Liver (tissue), 9 donors: Measurements from ENCODE around the gene UCK2. TPM values are rescaled to one million over a fixed set of nuclear protein-coding genes. Genes with fewer than 3 reads are reported as not detected.

ENCODE experiments used
- DNase-seq: peaks from one replicate; pipeline ENCODE4 v3.0.0-alpha.2; 2017; ENCODE audit warnings: low spot score
- H3K27ac ChIP-seq, 2 donors: one replicate each; pipeline ENCODE4 v1.7.0; 2013; ENCODE audit warnings: inconsistent platforms in 2 of 2, low read length in 2 of 2, control low read depth in 1 of 2, low read depth in 1 of 2, mild to moderate bottlenecking in 1 of 2
- H3K27me3 ChIP-seq, 4 donors: one replicate each; pipeline versions ENCODE4 v1.6.1 to v1.7.0; 2013; ENCODE audit warnings: low read length in 3 of 4, inconsistent platforms in 1 of 4, mild to moderate bottlenecking in 1 of 4, moderate library complexity in 1 of 4; ENCODE audit not compliant: control insufficient read depth in 4 of 4, insufficient read depth in 4 of 4
- H3K36me3 ChIP-seq, 4 donors: one replicate each; pipeline versions ENCODE4 v1.6.1 to v1.7.0; 2013; ENCODE audit warnings: low read length in 3 of 4, mild to moderate bottlenecking in 3 of 4, low read depth in 1 of 4, moderate library complexity in 1 of 4; ENCODE audit not compliant: control insufficient read depth in 4 of 4, insufficient read depth in 3 of 4
- H3K4me1 ChIP-seq, 4 donors: one replicate each; pipeline versions ENCODE4 v1.6.1 to v1.7.0; 2013; ENCODE audit warnings: low read length in 3 of 4, mild to moderate bottlenecking in 3 of 4, moderate library complexity in 1 of 4; ENCODE audit not compliant: control insufficient read depth in 4 of 4, insufficient read depth in 4 of 4
- H3K4me3 ChIP-seq, 3 donors: one replicate each; pipeline versions ENCODE4 v1.6.1 to v1.7.0; 2013; ENCODE audit warnings: low read length in 3 of 3, control low read depth in 1 of 3, low read depth in 1 of 3, mild to moderate bottlenecking in 1 of 3
- H3K9ac ChIP-seq, 2 donors: one replicate each; pipeline ENCODE4 v1.7.0; 2013; ENCODE audit warnings: low read length in 2 of 2, mild to moderate bottlenecking in 2 of 2, moderate library complexity in 2 of 2, control low read depth in 1 of 2, low read depth in 1 of 2
- H3K9me3 ChIP-seq, 4 donors: one replicate each; pipeline versions ENCODE4 v1.6.1 to v1.7.0; 2013; ENCODE audit warnings: low read length in 3 of 4; ENCODE audit not compliant: control insufficient read depth in 4 of 4
- ATF3 ChIP-seq: IDR thresholded peaks from 2 replicates; pipeline ENCODE4 v1.6.1; 2016; ENCODE audit warnings: antibody characterized with exemption
- CTCF ChIP-seq: fragments of 150-350 bp; IDR thresholded peaks from 2 replicates; pipeline ENCODE4 v1.5.1; 2017; ENCODE audit warnings: improper control_type of control experiment, low read depth, low read length; ENCODE audit not compliant: missing input control
- EGR1 ChIP-seq, 2 donors: IDR thresholded peaks; 2 replicates each; pipeline ENCODE4 v1.6.1; 2016 to 2018; ENCODE audit warnings: antibody characterized with exemption in 2 of 2, low read depth in 2 of 2
- FOXA1 ChIP-seq: IDR thresholded peaks from 2 replicates; pipeline ENCODE4 v1.6.1; 2016; ENCODE audit warnings: antibody characterized with exemption
- FOXA2 ChIP-seq: IDR thresholded peaks from 2 replicates; pipeline ENCODE4 v1.6.1; 2016; ENCODE audit warnings: antibody characterized with exemption
- GABPA ChIP-seq, 2 donors: IDR thresholded peaks in 1 of 2; conservative IDR thresholded peaks in 1 of 2; 2 replicates each; pipeline ENCODE4 v1.6.1; 2016; ENCODE audit warnings: antibody characterized with exemption in 2 of 2, mild to moderate bottlenecking in 1 of 2, moderate library complexity in 1 of 2
- HNF4A ChIP-seq, 2 donors: conservative IDR thresholded peaks; 2 replicates each; pipeline ENCODE4 v1.6.1; 2016; ENCODE audit warnings: antibody characterized with exemption in 2 of 2, mild to moderate bottlenecking in 2 of 2
- HNF4G ChIP-seq: IDR thresholded peaks from 2 replicates; pipeline ENCODE4 v1.6.1; 2016; ENCODE audit warnings: antibody characterized with exemption
- JUND ChIP-seq, 2 donors: IDR thresholded peaks; 2 replicates each; pipeline ENCODE4 v1.6.1; 2016; ENCODE audit warnings: antibody characterized with exemption in 2 of 2
- NR2F2 ChIP-seq: IDR thresholded peaks from 2 replicates; pipeline ENCODE4 v1.6.1; 2016; ENCODE audit warnings: antibody characterized with exemption
- RAD21 ChIP-seq, 2 donors: IDR thresholded peaks; 2 replicates each; pipeline ENCODE4 v1.6.1; 2016; ENCODE audit warnings: antibody characterized with exemption in 2 of 2, mild to moderate bottlenecking in 2 of 2
- RXRA ChIP-seq, 2 donors: IDR thresholded peaks; 2 replicates each; pipeline ENCODE4 v1.6.1; 2017 to 2018; ENCODE audit warnings: antibody characterized with exemption in 2 of 2, mild to moderate bottlenecking in 1 of 2
- SP1 ChIP-seq: IDR thresholded peaks from 2 replicates; pipeline ENCODE4 v1.6.1; 2018; ENCODE audit warnings: antibody characterized with exemption, mild to moderate bottlenecking
- TAF1 ChIP-seq: conservative IDR thresholded peaks from 2 replicates; pipeline ENCODE4 v1.6.1; 2016; ENCODE audit warnings: antibody characterized with exemption, mild to moderate bottlenecking
- YY1 ChIP-seq: IDR thresholded peaks from 2 replicates; pipeline ENCODE4 v1.6.1; 2016; ENCODE audit warnings: antibody characterized with exemption, mild to moderate bottlenecking
- ZBTB33 ChIP-seq: IDR thresholded peaks from 2 replicates; pipeline ENCODE4 v1.6.1; 2016; ENCODE audit warnings: antibody characterized with exemption
- WGBS: extraction: QIAGEN DNeasy Blood & Tissue Kit; methylation state at CpG from one replicate; pipeline ENCODE4 v1.1.7; 2013; 5-methylcytosine and 5-hydroxymethylcytosine counted together
- polyA plus RNA-seq, 2 donors: library from polyadenylated mRNA; stranded (reverse) in 1 of 2; unstranded in 1 of 2; fragments of 200-250 nt in 1 of 2; fragments of >200 nt in 1 of 2; fragmentation: Nextera tagmentation in 1 of 2; extraction: Ambion mirVana in 1 of 2; gene quantifications; one replicate each; pipeline versions ENCODE4 v1.2.1 to v1.2.3, GENCODE V29; 2013 to 2015
- total RNA-seq, 2 donors: library from RNA; depleted of rRNA; stranded (reverse); fragments of >200 nt; gene quantifications; one replicate each; pipeline ENCODE4 v1.2.3, GENCODE V29; 2014
- TF ChIP-seq, protein P1 (sequence below): IDR thresholded peaks from 2 replicates; pipeline ENCODE4 v1.6.1; 2016; ENCODE audit warnings: antibody characterized with exemption
- donor health status: healthy.
- donor health status: healthy.
- donor health status: healthy.
- donor health status: healthy.
- donor health status: healthy.

UCK2 gene
- total and polyA plus RNA-seq, 4 donors = 8.9 to 25.5 (median 17.3) TPM

- H3K9ac ChIP-seq = no peak overlapping the region
- H3K9me3 ChIP-seq = no peaks in the 10 kb centered on the region
- WGBS = 84% methylated on average over 6 of the region's 6 CpGs
- H3K36me3 ChIP-seq = no peaks in the 10 kb centered on the region
- no peak overlapping the region for H3K4me3 ChIP-seq
- TF ChIP-seq GABPA (IDR thresholded peaks at IDR 0.05 in 1 of 2, conservative IDR thresholded peaks at IDR 0.05 in 1 of 2) (no peak), FOXA2 (no peak), JUND (IDR thresholded peaks at IDR 0.05) (no peak), TAF1 (no peak), HNF4A (conservative IDR thresholded peaks at IDR 0.05) (no peak), YY1 (no peak), CTCF (no peak), SP1 (no peak), EGR1 (IDR thresholded peaks at IDR 0.05; ENCODE audit: low read depth in 2 of 2) (no peak), RXRA (IDR thresholded peaks at IDR 0.05) (no peak), NR2F2 (no peak), RAD21 (IDR thresholded peaks at IDR 0.05) (no peak), FOXA1 (no peak), ATF3 (no peak), ZBTB33 (no peak), HNF4G (no peak)
- TF ChIP-seq, protein P1, sequence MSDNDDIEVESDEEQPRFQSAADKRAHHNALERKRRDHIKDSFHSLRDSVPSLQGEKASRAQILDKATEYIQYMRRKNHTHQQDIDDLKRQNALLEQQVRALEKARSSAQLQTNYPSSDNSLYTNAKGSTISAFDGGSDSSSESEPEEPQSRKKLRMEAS = no peak
- no peaks in the 10 kb centered on the region for H3K27me3 ChIP-seq
- H3K27ac ChIP-seq = no peak overlapping the region
- no peak for DNase-seq
- peaks cover 0 to 3% (median 1%) of the 10 kb centered on the region in 4 donors for H3K4me1 ChIP-seq
These were observed 17.5 kb downstream of the UCK2 start for GRCh38 chr1:165844933-165845332.

- no peak for DNase-seq
- Histone ChIP-seq H3K4me1 (peaks cover 0 to 3% (median 1%) of the 10 kb centered on the region in 4 donors), H3K36me3 (no peaks in the 10 kb centered on the region), H3K4me3 (no peak overlapping the region), H3K9me3 (no peaks in the 10 kb centered on the region), H3K9ac (no peak overlapping the region), H3K27me3 (no peaks in the 10 kb centered on the region), H3K27ac (no peak overlapping the region)
- 89% methylated on average over 3 of the region's 3 CpGs for WGBS
- no peak for TF ChIP-seq GABPA (IDR thresholded peaks at IDR 0.05 in 1 of 2, conservative IDR thresholded peaks at IDR 0.05 in 1 of 2)
- TF ChIP-seq ZBTB33 = no peak
- no peak for TF ChIP-seq SP1
- TF ChIP-seq JUND (IDR thresholded peaks at IDR 0.05) = no peak
- TF ChIP-seq CTCF = no peak
- TF ChIP-seq FOXA2 = no peak
- TF ChIP-seq RAD21 (IDR thresholded peaks at IDR 0.05) = no peak
- no peak for TF ChIP-seq ATF3
- no peak for TF ChIP-seq YY1
These were observed 18.2 kb downstream of the UCK2 start for GRCh38 chr1:165845569-165845968.
